ENCODE results near the gene TPST1. TPM values are rescaled to one million over a fixed set of nuclear protein-coding genes. Genes with fewer than 3 reads are reported as not detected.

Gene TPST1
- total RNA-seq, 2 experiments from 2014 or later: 1.9 to 2.6 TPM

DNA sequence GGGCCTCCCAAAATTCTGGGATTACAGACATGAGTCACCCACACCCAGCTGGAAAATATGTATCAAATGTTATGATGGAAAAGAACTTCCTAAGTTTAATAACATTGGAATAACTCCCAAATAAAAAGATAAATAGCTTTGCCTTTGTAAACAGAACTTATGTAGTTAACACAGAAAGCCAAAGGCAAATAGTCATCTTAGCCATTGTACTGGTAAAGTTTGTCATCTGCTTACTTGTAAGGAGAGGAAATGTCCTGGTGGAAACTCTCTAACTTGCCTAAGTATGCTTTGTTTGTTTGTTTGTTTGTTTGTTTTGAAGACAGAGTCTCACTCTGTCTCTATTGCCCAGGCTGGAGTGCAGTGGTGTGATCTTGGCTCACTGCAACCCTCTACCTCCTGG, 23.8 kb upstream of the TPST1 start:
- Histone ChIP-seq H3K4me3 (ENCODE audit: low read length) (no peak overlapping the region), H3K9me3 (ENCODE audit: control insufficient read depth in 1 of 2, insufficient read depth in 1 of 2, low read length in 2 of 2) (peaks cover 0 to 6% of the 10 kb centered on the region in 2 experiments), H3K4me1 (ENCODE audit: insufficient read depth, low read length) (no peaks in the 10 kb centered on the region), H3K27ac (ENCODE audit: low read depth in 1 of 2, low read length in 2 of 2) (no peak overlapping the region), H3K27me3 (ENCODE audit: control insufficient read depth in 1 of 2, insufficient read depth in 2 of 2, low read length in 2 of 2) (no peaks in the 10 kb centered on the region), H3K36me3 (ENCODE audit: insufficient read depth, low read length) (no peaks in the 10 kb centered on the region)
- DNase-seq (no peak), ATAC-seq (ENCODE audit: poor library complexity) (no peak)
- TF ChIP-seq, protein P1, sequence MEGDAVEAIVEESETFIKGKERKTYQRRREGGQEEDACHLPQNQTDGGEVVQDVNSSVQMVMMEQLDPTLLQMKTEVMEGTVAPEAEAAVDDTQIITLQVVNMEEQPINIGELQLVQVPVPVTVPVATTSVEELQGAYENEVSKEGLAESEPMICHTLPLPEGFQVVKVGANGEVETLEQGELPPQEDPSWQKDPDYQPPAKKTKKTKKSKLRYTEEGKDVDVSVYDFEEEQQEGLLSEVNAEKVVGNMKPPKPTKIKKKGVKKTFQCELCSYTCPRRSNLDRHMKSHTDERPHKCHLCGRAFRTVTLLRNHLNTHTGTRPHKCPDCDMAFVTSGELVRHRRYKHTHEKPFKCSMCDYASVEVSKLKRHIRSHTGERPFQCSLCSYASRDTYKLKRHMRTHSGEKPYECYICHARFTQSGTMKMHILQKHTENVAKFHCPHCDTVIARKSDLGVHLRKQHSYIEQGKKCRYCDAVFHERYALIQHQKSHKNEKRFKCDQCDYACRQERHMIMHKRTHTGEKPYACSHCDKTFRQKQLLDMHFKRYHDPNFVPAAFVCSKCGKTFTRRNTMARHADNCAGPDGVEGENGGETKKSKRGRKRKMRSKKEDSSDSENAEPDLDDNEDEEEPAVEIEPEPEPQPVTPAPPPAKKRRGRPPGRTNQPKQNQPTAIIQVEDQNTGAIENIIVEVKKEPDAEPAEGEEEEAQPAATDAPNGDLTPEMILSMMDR (IDR thresholded peaks at IDR 0.05): no peak
- no peaks in the 10 kb centered on the region for H3K4me1 Mint-ChIP-seq (ENCODE audit: low read depth)
- no peak overlapping the region for H3K4me3 Mint-ChIP-seq
- H3K27ac Mint-ChIP-seq: no peak overlapping the region
- H3K9me3 Mint-ChIP-seq: no peaks in the 10 kb centered on the region
- H3K36me3 Mint-ChIP-seq (ENCODE audit: low read depth): no peaks in the 10 kb centered on the region
- ChIA-PET CTCF (no interaction called here), POLR2A (no interaction called here)
- intact Hi-C loops (cut with DNase I, micrococcal nuclease): no loop called here
- no peaks in the 10 kb centered on the region for H3K27me3 Mint-ChIP-seq

DNA sequence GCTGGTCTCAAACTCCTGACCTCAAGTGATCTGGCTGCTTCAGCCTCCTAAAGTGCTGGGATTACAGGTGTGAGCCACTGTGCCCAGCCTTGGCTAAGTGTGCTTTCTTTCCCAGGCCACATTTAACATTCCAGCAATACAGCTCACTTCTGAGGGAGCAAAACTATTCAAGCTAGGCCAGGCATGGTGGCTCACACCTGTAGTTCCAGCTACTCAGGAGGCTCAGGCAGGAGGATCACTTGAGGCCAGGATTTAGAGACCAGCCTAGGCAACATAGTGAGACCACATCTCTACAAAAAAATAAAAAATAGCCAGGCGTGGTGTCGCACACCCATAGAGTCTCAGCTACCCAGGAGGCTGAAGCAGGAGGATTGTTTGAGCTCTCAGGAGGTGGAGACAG, 23.3 kb upstream of the TPST1 start:
- Histone ChIP-seq H3K4me3 (ENCODE audit: low read length) (no peak overlapping the region), H3K27me3 (ENCODE audit: control insufficient read depth in 1 of 2, insufficient read depth in 2 of 2, low read length in 2 of 2) (no peaks in the 10 kb centered on the region), H3K36me3 (ENCODE audit: insufficient read depth, low read length) (no peaks in the 10 kb centered on the region), H3K27ac (ENCODE audit: low read depth in 1 of 2, low read length in 2 of 2) (no peak overlapping the region), H3K4me1 (ENCODE audit: insufficient read depth, low read length) (no peaks in the 10 kb centered on the region), H3K9me3 (ENCODE audit: control insufficient read depth in 1 of 2, insufficient read depth in 1 of 2, low read length in 2 of 2) (peaks cover 0 to 6% of the 10 kb centered on the region in 2 experiments)
- intact Hi-C loops (cut with DNase I, micrococcal nuclease): no loop called here
- ATAC-seq (ENCODE audit: poor library complexity) (no peak), DNase-seq (no peak)
- ChIA-PET POLR2A (no interaction called here), CTCF (interaction anchor here (0.5 kb wide), 1 partner anchor 41 kb away, joined by 4 read pairs; no protein-coding TSS in a partner anchor)
- no peaks in the 10 kb centered on the region for H3K36me3 Mint-ChIP-seq (ENCODE audit: low read depth)
- H3K4me1 Mint-ChIP-seq (ENCODE audit: low read depth): no peaks in the 10 kb centered on the region
- TF ChIP-seq, protein P1 (IDR thresholded peaks at IDR 0.05): no peak
- H3K4me3 Mint-ChIP-seq: no peak overlapping the region
- no peak overlapping the region for H3K27ac Mint-ChIP-seq
- no peaks in the 10 kb centered on the region for H3K9me3 Mint-ChIP-seq
- no peaks in the 10 kb centered on the region for H3K27me3 Mint-ChIP-seq

DNA sequence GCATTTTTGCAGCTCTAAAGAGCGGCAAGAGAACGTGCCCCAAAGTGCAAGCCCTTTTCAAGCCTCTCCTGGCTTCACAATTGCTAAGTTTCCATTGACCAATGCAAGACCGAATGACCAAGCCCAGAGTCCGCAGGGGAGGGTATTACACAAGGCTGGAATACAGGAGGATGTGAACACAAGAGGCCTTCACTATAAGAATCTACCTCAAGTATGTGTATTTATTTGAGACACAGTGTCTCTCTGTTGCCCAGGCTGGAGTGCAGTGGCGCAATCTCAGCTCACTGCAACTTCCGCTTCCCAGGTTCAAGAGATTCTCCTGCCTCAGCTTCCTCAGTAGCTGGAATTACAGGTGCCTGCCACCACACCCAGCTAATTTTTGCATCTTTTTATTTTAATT, 22.2 kb upstream of the TPST1 start:
- Mint-ChIP-seq H3K4me1 (ENCODE audit: low read depth) (no peaks in the 10 kb centered on the region), H3K27me3 (no peaks in the 10 kb centered on the region), H3K9me3 (no peaks in the 10 kb centered on the region), H3K4me3 (no peak overlapping the region), H3K27ac (no peak overlapping the region), H3K36me3 (ENCODE audit: low read depth) (no peaks in the 10 kb centered on the region)
- ATAC-seq (ENCODE audit: poor library complexity) (no peak), DNase-seq (no peak)
- peaks cover 0 to 5% of the 10 kb centered on the region in 2 experiments for H3K9me3 ChIP-seq (ENCODE audit: control insufficient read depth in 1 of 2, insufficient read depth in 1 of 2, low read length in 2 of 2)
- TF ChIP-seq, protein P1 (IDR thresholded peaks at IDR 0.05): no peak
- ChIA-PET POLR2A (interaction anchor here (0.5 kb wide), 1 partner anchor 78 kb away, joined by 3 read pairs; no protein-coding TSS in a partner anchor), CTCF (no interaction called here)
- H3K27me3 ChIP-seq (ENCODE audit: control insufficient read depth in 1 of 2, insufficient read depth in 2 of 2, low read length in 2 of 2): no peaks in the 10 kb centered on the region
- no peak overlapping the region for H3K27ac ChIP-seq (ENCODE audit: low read depth in 1 of 2, low read length in 2 of 2)
- no peaks in the 10 kb centered on the region for H3K4me1 ChIP-seq (ENCODE audit: insufficient read depth, low read length)
- intact Hi-C loops (cut with DNase I, micrococcal nuclease): no loop called here
- H3K4me3 ChIP-seq (ENCODE audit: low read length): no peak overlapping the region
- no peaks in the 10 kb centered on the region for H3K36me3 ChIP-seq (ENCODE audit: insufficient read depth, low read length)

Measured in CD4-positive, alpha-beta T cell (primary cell).